Right atrium auricular region (tissue), 2 donors: ENCODE data around the gene THSD4. TPM values are rescaled to one million over a fixed set of nuclear protein-coding genes. Genes with fewer than 3 reads are reported as not detected.

Experiments used
- DNase-seq: peaks from one replicate; pipeline ENCODE4 v3.0.0-alpha.2; 2019; ENCODE audit warnings: low spot score
- H3K27ac ChIP-seq, 2 donors: fragments of 200-600 bp; sonication (generic); 1 replicate in 1 of 2; 2 replicates in 1 of 2; pipeline ENCODE4 v1.5.1; 2016 to 2019
- H3K27me3 ChIP-seq, 2 donors: fragments of 200-600 bp; sonication (generic); one replicate each; pipeline versions ENCODE4 v1.5.1 to v1.6.0; 2017 to 2019
- H3K36me3 ChIP-seq: fragments of 200-600 bp; sonication (generic); one replicate; pipeline ENCODE4 v1.5.1; 2016
- H3K4me1 ChIP-seq, 2 donors: fragments of 200-600 bp; sonication (generic); one replicate each; pipeline versions ENCODE4 v1.5.1 to v1.6.0; 2017 to 2019
- H3K4me3 ChIP-seq, 2 donors: fragments of 200-600 bp; sonication (generic); 1 replicate in 1 of 2; 2 replicates in 1 of 2; pipeline ENCODE4 v1.5.1; 2017 to 2019; ENCODE audit warnings: mild to moderate bottlenecking in 1 of 2, moderate library complexity in 1 of 2
- H3K9me3 ChIP-seq, 2 donors: fragments of 200-600 bp; sonication (generic); one replicate each; pipeline ENCODE4 v1.5.1; 2019
- total RNA-seq, 2 donors: library from RNA; depleted of rRNA; stranded (reverse); fragments of >200 nt; gene quantifications; one replicate each; pipeline ENCODE4 v1.1.0, GENCODE V29; 2016
- TF ChIP-seq, protein P1 (sequence below), 2 donors: fragments of 200-600 bp; sonication (generic); IDR thresholded peaks; one replicate each; pipeline ENCODE4 v1.5.1; 2019; ENCODE audit warnings: antibody characterized with exemption in 2 of 2

THSD4 gene
- total RNA-seq, 2 donors from 2014 or later, result 41.2 to 85.3 TPM

GRCh38 chr15:71332431-71333004, 217.2 kb downstream of the THSD4 start:
- H3K4me3 ChIP-seq, result no peak overlapping the region
- H3K36me3 ChIP-seq, result no peaks in the 10 kb centered on the region
- H3K9me3 ChIP-seq, result no peaks in the 10 kb centered on the region
- H3K4me1 ChIP-seq, result peaks cover 0 to 36% of the 10 kb centered on the region in 2 donors
- DNase-seq, result no peak
- TF ChIP-seq, protein P1, sequence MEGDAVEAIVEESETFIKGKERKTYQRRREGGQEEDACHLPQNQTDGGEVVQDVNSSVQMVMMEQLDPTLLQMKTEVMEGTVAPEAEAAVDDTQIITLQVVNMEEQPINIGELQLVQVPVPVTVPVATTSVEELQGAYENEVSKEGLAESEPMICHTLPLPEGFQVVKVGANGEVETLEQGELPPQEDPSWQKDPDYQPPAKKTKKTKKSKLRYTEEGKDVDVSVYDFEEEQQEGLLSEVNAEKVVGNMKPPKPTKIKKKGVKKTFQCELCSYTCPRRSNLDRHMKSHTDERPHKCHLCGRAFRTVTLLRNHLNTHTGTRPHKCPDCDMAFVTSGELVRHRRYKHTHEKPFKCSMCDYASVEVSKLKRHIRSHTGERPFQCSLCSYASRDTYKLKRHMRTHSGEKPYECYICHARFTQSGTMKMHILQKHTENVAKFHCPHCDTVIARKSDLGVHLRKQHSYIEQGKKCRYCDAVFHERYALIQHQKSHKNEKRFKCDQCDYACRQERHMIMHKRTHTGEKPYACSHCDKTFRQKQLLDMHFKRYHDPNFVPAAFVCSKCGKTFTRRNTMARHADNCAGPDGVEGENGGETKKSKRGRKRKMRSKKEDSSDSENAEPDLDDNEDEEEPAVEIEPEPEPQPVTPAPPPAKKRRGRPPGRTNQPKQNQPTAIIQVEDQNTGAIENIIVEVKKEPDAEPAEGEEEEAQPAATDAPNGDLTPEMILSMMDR (IDR thresholded peaks at IDR 0.05), result no peak
- no peaks in the 10 kb centered on the region for H3K27me3 ChIP-seq
- peak overlapping the region; percentile 40 to 88 for H3K27ac ChIP-seq

- Histone ChIP-seq H3K4me1 (peaks cover 0 to 40% of the 10 kb centered on the region in 2 donors), H3K9me3 (no peaks in the 10 kb centered on the region), H3K27me3 (no peaks in the 10 kb centered on the region), H3K36me3 (no peaks in the 10 kb centered on the region), H3K27ac (peak overlapping the region in 1 of 2 donors; percentile 88), H3K4me3 (no peak overlapping the region)
- DNase-seq, result no peak
- TF ChIP-seq, protein P1 (IDR thresholded peaks at IDR 0.05), result no peak
These were observed 217.9 kb downstream of the THSD4 start for GRCh38 chr15:71333136-71333700.

- no peaks in the 10 kb centered on the region for H3K36me3 ChIP-seq
- TF ChIP-seq, protein P1 (IDR thresholded peaks at IDR 0.05), result no peak
- no peak for DNase-seq
- H3K27ac ChIP-seq, result peak overlapping the region in 1 of 2 donors; percentile 88
- H3K4me1 ChIP-seq, result peaks cover 0 to 34% of the 10 kb centered on the region in 2 donors
- H3K9me3 ChIP-seq, result no peaks in the 10 kb centered on the region
- H3K4me3 ChIP-seq, result no peak overlapping the region
- no peaks in the 10 kb centered on the region for H3K27me3 ChIP-seq
These were observed 218.6 kb downstream of the THSD4 start for GRCh38 chr15:71333839-71334238.

DNA sequence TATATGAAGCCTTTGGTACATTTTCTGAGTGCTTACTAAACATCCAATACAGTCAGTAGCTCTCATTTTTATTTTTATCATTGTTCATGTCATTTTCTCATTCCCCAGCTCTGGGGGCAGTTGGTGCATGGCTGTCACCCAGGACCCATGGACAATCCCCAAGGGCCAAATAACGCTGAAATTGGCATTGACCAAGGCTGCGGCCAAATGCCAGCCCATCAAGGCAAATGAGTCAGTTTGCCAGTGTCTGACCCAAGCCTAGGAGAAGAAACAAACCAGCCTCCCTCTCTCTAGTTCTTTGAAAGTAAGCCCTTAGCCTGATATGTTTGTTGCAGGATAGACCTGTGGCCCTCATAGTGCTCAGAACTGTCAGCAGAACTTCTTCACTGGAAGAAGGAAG, 219.2 kb downstream of the THSD4 start:
- H3K27me3 ChIP-seq, result no peaks in the 10 kb centered on the region
- H3K4me1 ChIP-seq, result peaks cover 0 to 34% of the 10 kb centered on the region in 2 donors
- no peaks in the 10 kb centered on the region for H3K36me3 ChIP-seq
- TF ChIP-seq, protein P1 (IDR thresholded peaks at IDR 0.05), result no peak
- no peaks in the 10 kb centered on the region for H3K9me3 ChIP-seq
- no peak for DNase-seq
- peak overlapping the region in 1 of 2 donors; percentile 88 for H3K27ac ChIP-seq
- no peak overlapping the region for H3K4me3 ChIP-seq

DNA sequence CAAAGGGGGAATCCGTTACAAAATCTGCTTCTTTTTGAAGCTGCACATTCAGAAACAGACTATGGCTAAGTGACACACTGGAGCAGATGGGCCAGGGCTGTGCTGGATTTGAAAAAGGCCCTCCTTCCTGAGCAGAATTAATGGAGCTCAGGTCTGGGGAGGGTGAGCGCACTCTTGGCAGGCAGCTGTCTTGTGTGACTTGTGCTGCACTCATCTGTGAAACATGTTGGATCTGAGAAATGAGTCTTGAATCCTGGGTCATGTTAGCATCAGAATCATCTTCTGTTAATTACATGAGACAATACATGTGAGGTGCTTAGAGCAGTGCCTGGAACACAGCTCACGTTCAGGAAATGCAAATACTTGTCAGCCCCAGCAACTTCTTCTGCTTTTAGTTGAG, 219.6 kb downstream of the THSD4 start:
- Histone ChIP-seq H3K27ac (peak overlapping the region in 1 of 2 donors; percentile 88), H3K27me3 (no peaks in the 10 kb centered on the region), H3K9me3 (no peaks in the 10 kb centered on the region), H3K4me1 (peaks cover 0 to 30% of the 10 kb centered on the region in 2 donors), H3K4me3 (no peak overlapping the region), H3K36me3 (no peaks in the 10 kb centered on the region)
- TF ChIP-seq, protein P1 (IDR thresholded peaks at IDR 0.05), result no peak
- no peak for DNase-seq
